NCI-H460 (cell line): ENCODE results near the gene RER1. TPM values are rescaled to one million over a fixed set of nuclear protein-coding genes. Genes with fewer than 3 reads are reported as not detected.

Source experiments
- DNase-seq: peaks from one replicate; pipeline ENCODE4 v3.0.0-alpha.2; 2016; ENCODE audit warnings: low read depth; ENCODE audit errors: extremely low read depth
- polyA plus RNA-seq: library from polyadenylated mRNA; depleted of rRNA; stranded (reverse); fragments of >200 nt; gene quantifications from 2 replicates; pipeline ENCODE4 v1.2.3, GENCODE V29; 2014; cell fraction: nucleus; rRNA removed
- total RNA-seq: library from RNA; depleted of rRNA; stranded (reverse); fragments of >200 nt; shearing (Covaris generic); gene quantifications from 2 replicates; pipeline ENCODE4 v1.2.3, GENCODE V29; 2014; rRNA removed

Gene RER1, protein sequence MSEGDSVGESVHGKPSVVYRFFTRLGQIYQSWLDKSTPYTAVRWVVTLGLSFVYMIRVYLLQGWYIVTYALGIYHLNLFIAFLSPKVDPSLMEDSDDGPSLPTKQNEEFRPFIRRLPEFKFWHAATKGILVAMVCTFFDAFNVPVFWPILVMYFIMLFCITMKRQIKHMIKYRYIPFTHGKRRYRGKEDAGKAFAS
- 80.9 and 108 TPM in 2 replicates for total RNA-seq
- 65.5 and 86.5 TPM in 2 replicates for polyA plus RNA-seq

- peak; percentile 96 for DNase-seq
Measured at GRCh38 chr1:2391041-2391930, at the start of gene RER1, which contains the start of gene MORN1. Gene RER1 (plus strand): TSS chr1:2391841. CDS start chr1:2395791, 3,950 bp downstream. Gene MORN1 (minus strand): TSS chr1:2391554. CDS start chr1:2391533, 21 bp downstream.

- DNase-seq = no peak
Measured at GRCh38 chr1:2342384-2343022, 49.1 kb upstream of the RER1 start.

GRCh38 chr1:2343023-2343935 is 48.4 kb upstream of the RER1 start:
- DNase-seq = no peak

- DNase-seq = no peak
Measured at GRCh38 chr1:2344121-2344681, 47.4 kb upstream of the RER1 start.

GRCh38 chr1:2344744-2345296 is 46.8 kb upstream of the RER1 start:
- DNase-seq = no peak

DNA sequence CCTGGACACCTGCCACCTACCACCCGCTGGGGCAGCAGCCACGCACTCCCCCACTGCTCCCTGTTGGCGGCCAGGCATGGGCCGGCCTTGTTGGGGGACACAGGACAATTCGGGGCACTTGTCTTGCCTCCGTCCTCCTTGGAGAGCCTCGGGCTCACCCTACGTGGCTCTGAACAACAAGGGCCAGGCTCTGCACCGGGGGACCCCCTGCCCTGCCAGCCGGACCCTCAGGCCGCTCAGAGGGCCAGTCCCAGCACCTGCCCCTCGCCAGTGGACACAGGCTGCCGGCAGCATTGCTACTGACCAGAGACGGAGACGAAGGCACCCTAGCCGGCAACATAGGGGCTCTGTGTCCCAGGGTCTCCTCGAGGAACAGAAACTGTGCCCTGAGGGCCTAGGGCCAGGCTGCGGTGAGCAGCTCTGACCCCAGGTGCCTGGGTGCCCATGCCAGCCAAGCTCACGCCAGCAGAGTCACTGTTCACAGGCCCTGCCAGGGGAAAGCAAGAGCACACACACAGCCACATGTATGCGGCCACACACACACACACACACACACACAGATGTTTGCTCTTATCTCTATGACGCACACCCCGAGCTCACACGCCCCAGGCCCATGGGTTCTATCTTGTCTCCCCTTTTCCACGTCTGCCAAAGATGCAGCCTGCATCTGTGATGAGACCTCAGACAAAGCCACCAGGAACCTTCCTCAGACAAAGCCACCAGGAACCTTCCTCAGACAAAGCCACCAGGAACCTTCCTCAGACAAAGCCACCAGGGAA is 46.2 kb upstream of the RER1 start:
- DNase-seq = no peak

- DNase-seq = no peak
Measured at GRCh38 chr1:2346691-2347408, 44.8 kb upstream of the RER1 start.

- no peak for DNase-seq
Measured at GRCh38 chr1:2347409-2347785, 44.2 kb upstream of the RER1 start.

GRCh38 chr1:2347896-2348295 is 43.7 kb upstream of the RER1 start:
- no peak for DNase-seq

DNA sequence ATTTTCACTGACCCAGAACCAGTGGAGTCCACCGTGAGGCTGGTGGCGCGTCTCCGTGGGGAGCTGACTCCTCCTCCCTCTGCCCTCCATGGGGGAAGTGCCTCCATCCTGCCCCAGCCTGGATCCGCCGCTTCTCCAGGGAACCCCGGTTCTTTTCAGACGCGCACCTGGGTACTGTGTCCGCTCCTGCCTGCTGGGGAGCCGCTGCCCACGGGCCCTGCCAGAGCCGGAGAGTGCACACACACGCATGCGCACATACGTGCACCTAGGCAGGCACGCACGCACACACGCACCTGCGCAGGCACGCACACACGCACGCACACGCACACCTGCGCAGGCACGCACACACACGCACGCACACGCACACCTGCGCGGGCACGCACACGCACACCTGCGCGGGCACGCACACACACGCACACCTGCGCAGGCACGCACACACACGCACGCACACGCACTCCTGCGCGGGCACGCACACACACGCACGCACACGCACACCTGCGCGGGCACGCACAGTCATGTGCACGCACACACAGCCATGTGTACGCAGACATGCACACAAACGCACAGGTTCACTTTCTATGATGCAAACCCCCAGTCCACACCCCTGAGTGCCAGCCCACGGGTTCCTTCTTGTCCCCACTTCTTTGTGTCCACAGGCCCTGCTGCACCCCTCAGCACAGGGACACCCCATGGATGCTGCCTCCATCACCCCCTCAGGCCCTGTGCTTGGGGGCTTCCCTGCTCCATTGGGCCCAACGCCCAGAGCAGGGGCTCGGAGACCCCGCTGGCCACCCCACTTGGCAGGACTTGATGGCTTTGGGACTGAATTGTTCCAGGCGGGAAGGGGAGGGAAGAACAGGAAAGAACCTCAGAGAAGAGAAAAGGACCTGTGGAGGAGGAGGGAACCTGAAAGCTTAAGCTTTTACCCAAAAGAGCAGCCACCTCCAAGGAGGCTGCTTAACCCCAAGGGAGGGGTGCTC is 43.0 kb upstream of the RER1 start:
- DNase-seq = no peak

GRCh38 chr1:2349806-2350205 is 41.8 kb upstream of the RER1 start:
- DNase-seq = no peak

DNA sequence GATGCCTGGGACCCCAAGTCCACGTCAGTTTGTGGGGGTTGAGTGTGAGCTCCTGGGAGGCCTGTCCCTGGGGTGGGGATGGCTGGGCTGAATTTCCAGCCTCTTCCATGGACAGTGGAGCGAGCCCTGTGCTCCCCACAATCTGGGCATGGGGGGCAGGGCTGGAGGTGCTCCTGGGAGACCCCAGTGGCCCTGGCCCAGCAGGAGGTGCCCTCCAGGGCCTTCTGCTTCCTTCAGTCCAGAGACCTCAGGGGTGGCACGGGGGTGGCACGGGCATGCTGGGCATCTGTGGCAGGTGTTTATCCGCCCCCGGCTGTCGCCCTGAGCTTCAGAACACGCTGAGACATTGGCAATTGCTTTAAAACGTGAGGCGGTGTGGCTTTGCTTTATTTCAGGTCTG is 41.1 kb upstream of the RER1 start:
- DNase-seq = no peak

GRCh38 chr1:2350911-2351655 is 40.6 kb upstream of the RER1 start:
- no peak for DNase-seq

- no peak for DNase-seq
Measured at GRCh38 chr1:2351723-2352122, 39.9 kb upstream of the RER1 start.

GRCh38 chr1:2352341-2352896 is 39.2 kb upstream of the RER1 start:
- DNase-seq = no peak
